GM18868 (cell line): ENCODE measurements around the gene MAPKAP1.
A peak's percentile ranks its signal among the peaks of the same experiment; 100 is the strongest.

Experiments used
- ATAC-seq: cut with Tn5 transposase; IDR thresholded peaks from one replicate; pipeline ENCODE4 v1.9.1; 2021; ENCODE audit warnings: mild to moderate bottlenecking, moderate library complexity; ENCODE audit not compliant: unreplicated experiment

The MAPKAP1 gene

DNA sequence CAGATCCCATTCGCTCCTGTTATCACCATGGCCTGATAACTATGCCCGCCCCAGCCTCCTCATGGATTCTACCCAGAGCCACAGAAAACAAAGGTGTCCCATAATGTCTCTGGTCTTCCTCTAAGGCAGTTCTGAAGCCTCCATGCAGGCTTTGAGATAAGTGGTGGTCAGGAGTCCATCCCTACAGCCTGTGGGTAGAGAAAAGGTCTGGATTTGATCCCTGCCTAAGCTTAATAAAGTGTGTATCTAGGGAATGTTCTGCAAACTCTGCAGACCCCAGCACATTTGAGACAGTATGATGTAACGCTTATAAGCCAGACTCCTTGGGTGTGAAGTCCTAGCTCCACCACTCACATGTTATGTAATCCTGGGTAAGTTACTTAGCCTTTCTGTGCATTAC, 187.3 kb downstream of the MAPKAP1 start:
- ATAC-seq = no peak

- no peak for ATAC-seq
These were observed 189.4 kb downstream of the MAPKAP1 start for GRCh38 chr9:125517577-125517976.

DNA sequence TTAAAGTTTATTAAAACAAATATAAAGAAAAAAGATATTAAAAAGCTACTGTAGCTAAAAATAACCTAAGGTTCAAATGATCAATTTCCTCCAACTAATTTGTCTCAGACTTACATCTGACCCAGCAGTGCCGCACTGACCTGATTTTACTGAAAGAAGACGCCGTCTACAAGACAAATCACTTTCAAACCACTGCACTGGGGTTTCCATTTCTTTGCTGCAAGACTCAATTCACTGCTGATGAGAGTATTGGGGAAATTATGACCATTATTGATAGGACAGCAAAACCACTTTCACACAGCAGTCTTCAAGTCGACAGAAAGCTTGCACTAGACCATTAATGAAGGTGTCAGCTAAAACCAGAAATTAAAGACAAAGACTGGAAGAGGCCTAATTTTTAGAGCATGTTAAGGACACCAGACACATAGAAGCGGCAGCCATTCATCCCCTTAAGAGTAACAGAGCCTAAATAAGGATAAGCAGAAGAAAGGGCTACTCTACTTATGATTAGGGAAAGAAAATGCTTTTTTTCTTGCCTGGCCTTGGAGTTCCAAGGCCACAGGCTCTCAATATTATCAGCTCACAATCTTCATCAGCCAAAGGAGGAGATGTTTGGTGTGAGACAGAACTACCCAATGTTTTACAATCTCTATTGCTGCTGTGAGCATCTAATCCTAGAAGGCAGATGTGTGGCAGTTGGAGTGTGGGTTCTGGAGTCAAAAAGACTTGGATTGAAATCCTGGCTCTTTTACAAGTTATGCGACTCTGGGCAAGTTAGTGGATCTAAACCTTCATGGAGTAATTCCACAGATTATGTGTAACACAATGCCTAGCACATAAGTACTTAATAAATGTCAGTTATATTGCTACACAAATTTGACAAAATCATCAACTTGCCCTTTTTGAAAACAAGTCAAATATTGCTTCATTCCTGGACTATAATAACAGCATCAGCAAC, 190.7 kb downstream of the MAPKAP1 start:
- no peak for ATAC-seq

DNA sequence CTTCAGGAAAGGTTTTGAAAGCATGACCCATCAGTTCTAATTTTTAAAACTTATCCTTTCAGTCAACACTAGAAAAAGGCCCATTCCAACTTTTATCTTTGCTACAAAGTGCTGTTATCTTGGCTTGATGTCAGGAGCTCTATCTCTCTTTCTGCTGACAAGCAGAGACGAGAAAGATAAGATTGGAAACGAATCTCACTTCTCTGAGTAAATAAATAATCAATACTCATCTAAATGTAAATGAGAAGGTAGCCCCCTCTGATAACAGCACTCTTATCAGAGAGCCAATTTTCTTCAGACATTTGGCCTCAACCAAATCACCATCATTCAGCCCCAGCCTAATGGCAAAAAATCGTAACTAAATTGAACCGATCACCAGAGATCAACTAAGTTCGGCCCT, 191.7 kb downstream of the MAPKAP1 start:
- no peak for ATAC-seq

DNA sequence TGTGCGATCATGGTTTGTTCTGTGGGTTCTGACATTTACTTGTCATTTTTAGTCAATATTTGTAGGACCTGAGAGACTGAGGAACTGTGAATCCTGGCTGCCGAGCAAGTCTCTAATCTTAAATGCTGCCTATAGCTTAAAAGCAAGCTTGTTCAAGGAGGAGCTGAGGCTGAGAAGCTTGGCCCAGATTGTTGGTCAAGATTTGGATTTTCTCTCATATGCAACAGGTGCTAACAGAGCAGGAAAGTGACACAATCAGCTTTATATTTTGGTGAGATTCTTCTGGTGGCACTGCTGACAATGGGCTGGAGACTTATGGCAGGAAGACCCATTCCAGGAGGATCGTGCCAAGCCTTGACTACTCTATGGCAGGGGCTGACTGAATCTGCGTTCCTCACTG, 192.5 kb downstream of the MAPKAP1 start:
- ATAC-seq = no peak

DNA sequence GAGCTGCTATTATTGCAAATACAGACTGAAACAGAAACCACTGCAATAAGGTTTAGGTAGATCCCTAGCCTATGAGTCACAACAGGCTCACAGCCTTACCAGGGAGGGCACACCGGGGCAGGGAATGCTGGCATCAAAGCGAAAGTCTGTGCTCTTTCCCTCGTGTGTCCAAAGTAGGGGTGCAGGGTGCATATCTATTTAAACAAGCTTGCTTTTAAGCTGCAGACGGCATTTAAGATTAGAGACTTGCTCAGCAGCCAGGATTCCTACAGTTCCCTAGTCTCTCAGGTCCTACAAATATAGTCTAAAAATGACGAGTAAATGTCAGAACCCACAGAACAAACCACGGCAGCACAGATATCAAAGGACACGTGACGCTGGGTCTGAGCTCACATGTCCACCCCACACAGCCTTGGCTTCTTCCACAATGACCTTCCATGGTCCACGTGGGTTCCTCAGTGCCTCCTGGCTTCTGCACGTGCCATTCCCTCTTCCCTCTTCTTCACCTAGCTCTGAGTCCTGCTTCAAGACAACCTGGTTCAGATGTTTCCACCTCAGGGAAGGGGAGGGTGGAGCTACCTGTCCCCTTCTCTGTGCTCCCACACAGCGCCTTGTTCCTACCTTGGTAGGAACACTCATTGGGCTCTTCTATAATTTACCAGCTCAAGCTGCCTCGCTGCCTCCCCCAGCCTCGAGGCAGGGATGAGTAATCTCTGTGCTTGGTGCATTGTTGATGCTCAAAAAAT, 193.2 kb downstream of the MAPKAP1 start:
- peak; percentile 95 for ATAC-seq

DNA sequence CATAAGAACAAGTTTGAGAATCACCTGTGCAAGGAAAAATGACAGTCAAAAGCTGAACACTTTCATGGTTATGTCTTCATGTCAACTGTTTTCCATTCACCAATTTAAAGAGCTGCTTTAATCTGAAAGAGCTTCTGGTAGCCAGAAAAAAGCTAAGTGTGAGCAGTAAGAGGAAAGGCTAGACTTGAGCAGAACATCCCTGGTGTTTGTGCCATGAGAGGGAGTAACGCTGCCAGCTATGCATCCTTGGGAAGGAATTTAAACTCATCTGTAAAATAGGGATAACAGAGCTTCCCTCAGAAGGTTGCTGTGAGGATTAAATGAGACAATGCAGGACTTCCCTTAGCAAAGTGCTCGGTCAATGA, 193.7 kb downstream of the MAPKAP1 start:
- ATAC-seq = no peak

DNA sequence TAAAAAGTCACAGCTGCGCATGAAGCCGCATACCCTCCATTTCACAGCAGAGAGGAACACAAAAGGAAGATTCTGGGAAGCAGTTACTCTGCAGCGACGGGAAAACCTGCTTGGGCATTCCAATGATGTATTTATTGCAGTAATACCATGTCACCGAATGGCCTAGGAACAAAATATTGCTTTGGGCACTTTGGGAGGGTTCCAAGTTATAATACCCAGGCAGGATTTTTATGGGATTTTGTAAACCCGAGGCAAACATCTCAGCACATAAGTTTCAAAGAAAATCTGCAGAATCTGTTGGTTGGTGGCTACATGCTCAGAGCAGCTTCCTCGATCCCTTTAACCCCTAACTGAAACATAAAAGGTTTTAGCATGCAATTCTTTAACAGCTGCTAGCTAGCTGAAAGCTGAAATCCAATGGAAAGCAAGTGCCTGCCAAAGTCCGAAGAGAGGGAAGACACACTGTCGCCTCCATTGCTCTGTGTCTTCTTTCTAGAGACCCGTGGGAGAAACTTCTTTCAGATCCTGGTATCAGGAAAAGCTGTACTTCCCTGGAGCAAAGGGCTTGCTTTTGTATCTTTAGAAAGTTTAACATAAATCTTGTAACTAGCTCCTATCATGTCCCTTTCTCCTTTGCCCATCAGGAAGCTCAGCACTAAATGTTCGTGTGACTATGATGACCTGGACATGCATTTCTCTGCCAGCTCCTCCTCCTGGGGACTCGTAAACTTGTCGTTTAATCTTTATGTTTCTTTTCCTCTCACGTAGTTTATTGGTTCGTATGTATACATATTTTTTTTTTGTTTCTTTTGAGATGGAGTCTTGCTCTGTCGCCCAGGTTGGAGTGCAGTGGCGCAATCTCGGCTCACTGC, 195.0 kb downstream of the MAPKAP1 start:
- ATAC-seq = no peak

- ATAC-seq = no peak
These were observed 196.0 kb downstream of the MAPKAP1 start for GRCh38 chr9:125510980-125511379.

- no peak for ATAC-seq
These were observed 197.5 kb downstream of the MAPKAP1 start for GRCh38 chr9:125509476-125509875.

DNA sequence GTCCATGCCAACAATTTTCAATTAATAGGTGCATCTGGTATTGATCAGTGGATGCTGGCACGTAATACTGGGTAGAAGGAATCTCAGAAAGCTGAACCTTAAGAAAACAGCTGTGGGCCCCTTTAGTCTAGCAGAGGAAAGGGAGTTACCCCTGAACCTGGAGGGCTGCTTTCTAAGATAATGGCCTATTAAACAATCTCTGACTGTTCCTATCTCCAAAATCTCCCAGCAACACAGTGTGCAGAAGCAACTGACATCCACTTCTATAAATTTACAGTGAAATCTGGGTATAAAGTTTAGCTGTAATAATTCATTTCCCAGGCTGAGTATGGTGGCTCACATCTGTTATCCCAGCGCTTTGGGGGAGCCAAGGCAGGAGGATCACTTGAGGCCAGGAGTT, 198.8 kb downstream of the MAPKAP1 start:
- ATAC-seq = no peak

GRCh38 chr9:125507226-125507625, 199.8 kb downstream of the MAPKAP1 start:
- no peak for ATAC-seq

DNA sequence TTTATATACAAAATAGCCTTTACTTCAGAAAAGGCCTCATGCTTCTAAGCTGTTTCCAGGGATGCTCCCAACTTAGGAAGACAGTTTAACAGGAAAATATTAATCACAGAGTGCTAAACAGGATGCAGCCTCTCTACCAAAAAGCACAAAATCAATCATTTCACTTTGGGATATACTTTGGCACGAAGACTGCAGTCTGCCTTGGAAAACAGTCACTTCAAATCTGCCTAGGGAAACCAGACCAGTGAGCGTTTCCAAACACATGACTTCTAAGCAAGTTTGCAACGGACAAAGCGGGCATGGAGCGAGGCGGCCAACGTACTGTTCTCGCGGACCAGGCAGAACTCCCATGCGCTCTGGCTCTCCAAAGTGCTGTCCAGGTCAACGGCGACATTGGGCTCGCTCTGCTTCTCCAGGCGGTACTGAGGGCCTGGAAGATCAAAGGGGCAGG, 201.0 kb downstream of the MAPKAP1 start:
- no peak for ATAC-seq

GRCh38 chr9:125504616-125505015, 202.4 kb downstream of the MAPKAP1 start:
- no peak for ATAC-seq

DNA sequence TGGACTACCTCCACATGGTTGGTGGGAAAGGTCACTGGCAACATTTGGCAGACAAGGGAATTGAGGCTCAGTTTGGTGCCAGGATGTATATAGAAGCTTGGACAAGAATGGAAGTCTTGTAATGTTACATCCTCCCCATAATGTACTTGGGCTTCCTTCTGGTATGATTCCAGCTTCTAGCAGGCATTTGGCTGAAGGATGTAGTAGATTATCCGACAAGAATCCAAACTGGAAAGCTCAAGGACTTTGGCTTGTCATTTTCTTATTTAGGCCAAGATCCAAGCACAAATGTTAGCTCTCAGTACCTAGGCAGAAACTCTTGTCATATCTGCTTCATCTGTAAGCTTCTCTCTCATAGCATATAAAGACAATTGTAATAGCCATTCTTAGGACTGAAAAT, 209.1 kb downstream of the MAPKAP1 start:
- ATAC-seq = no peak

- ATAC-seq = no peak
These were observed 209.5 kb downstream of the MAPKAP1 start for GRCh38 chr9:125497478-125497877.

GRCh38 chr9:125496313-125496834, 210.6 kb downstream of the MAPKAP1 start:
- ATAC-seq = no peak

DNA sequence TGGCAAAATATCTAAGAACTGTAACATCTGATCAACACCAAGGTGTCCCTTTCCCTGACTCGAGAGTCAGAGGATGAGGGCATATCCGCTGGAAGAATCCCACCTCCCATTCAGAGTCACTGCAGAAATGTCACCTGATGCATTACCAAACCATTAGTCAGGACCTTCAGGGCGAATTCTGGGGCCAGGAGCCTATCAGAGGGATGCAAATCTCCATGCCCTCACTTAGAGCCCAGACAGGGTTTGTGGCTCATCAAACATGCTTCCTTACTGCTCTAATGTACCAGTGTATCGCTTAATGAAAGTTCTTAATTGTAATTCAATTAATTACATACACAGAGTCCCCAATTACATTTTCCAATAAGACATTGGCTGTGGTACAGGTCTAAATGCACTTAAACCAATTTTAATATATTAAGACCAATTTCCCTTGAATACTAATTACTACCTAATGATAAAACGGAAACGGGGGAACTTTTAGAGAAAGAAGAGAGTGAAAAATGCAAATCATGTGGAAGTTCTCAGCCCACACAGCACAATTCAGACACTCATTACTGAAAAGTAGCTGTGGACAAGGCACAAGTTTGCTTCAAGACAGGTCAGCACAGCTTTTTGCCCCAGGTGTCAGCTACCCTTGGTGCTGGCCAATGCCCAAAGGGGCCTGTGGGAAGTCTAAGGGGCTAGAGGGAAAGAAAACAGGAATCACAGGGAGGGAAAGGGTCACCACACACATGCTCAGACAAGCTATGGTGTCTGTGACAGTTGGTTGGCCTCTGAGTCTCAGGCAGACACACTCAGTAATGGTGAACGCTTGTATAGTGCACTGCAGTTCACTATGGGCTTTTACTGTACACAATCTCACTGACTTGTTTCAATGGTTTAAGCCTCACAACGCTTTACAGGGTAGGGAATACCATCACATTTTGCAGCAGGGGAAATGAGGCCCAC, 211.6 kb downstream of the MAPKAP1 start:
- no peak for ATAC-seq

- no peak for ATAC-seq
These were observed 212.4 kb downstream of the MAPKAP1 start for GRCh38 chr9:125494653-125494915.
